GM12874 (cell line): ENCODE results near the gene CIB2.
A peak's percentile ranks its signal among the peaks of the same experiment; 100 is the strongest.

Source experiments
- CTCF ChIP-seq: IDR thresholded peaks from 2 replicates; pipeline ENCODE4 v1.5.1; 2011; ENCODE audit warnings: low read depth, mild to moderate bottlenecking, control low read depth, low read length, moderate library complexity; ENCODE audit not compliant: insufficient read depth

CIB2 gene

GRCh38 chr15:78080088-78080460 lies 51.2 kb downstream of the CIB2 start:
- no peak for TF ChIP-seq CTCF

GRCh38 chr15:78079298-78080087 lies 51.8 kb downstream of the CIB2 start:
- TF ChIP-seq CTCF, result no peak

- no peak for TF ChIP-seq CTCF
Observed at GRCh38 chr15:78077871-78078210, 53.4 kb downstream of the CIB2 start.

- TF ChIP-seq CTCF, result no peak
Observed at GRCh38 chr15:78077053-78077870, 54.0 kb downstream of the CIB2 start, which contains the start of gene TBC1D2B. Gene TBC1D2B (minus strand): TSS chr15:78077711. CDS start chr15:78077652, 59 bp downstream.

- 0 out of 2 replicates have a peak, but pooled peaks have one; percentile 14 for TF ChIP-seq CTCF
Observed at GRCh38 chr15:78076231-78077052, 54.8 kb downstream of the CIB2 start.

- no peak for TF ChIP-seq CTCF
Observed at GRCh38 chr15:78075490-78076230, 55.6 kb downstream of the CIB2 start.
